Choroid plexus epithelial cell (primary cell): ENCODE results near the gene BGLAP.

Experiments used
- DNase-seq: peaks from one replicate; pipeline ENCODE4 v3.0.0-alpha.2; 2010; ENCODE audit warnings: low read depth
- H3K4me3 ChIP-seq: 2 replicates; pipeline ENCODE4 v1.5.1; 2011; ENCODE audit warnings: low read depth, mild to moderate bottlenecking, control low read depth, low read length, moderate library complexity
- TF ChIP-seq, protein P1 (sequence below): conservative IDR thresholded peaks from 2 replicates; pipeline ENCODE4 v1.5.1; 2011; ENCODE audit warnings: low read depth, mild to moderate bottlenecking, control low read depth, inconsistent platforms, low read length, moderate library complexity

The BGLAP gene

DNA sequence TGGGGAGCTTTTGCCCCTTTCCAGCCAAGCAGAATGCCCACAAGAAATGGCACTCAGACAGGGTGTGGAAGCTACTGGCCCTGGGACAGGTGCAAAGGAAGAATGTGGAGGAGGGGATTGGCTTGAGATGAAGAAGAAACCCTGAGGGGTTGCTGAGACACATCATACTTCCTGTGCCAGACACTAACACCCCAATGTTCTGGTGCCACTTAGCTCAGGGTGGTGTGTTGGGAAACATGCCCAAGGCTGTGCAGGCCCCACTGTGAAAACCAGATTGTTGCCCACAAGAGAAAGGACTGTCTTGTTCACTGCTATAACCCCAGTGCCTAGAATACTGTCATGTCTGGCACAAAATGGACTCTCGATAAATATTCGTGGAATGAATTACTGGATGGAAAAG lies 15.7 kb downstream of the BGLAP start:
- H3K4me3 ChIP-seq = no peak overlapping the region
- TF ChIP-seq, protein P1, sequence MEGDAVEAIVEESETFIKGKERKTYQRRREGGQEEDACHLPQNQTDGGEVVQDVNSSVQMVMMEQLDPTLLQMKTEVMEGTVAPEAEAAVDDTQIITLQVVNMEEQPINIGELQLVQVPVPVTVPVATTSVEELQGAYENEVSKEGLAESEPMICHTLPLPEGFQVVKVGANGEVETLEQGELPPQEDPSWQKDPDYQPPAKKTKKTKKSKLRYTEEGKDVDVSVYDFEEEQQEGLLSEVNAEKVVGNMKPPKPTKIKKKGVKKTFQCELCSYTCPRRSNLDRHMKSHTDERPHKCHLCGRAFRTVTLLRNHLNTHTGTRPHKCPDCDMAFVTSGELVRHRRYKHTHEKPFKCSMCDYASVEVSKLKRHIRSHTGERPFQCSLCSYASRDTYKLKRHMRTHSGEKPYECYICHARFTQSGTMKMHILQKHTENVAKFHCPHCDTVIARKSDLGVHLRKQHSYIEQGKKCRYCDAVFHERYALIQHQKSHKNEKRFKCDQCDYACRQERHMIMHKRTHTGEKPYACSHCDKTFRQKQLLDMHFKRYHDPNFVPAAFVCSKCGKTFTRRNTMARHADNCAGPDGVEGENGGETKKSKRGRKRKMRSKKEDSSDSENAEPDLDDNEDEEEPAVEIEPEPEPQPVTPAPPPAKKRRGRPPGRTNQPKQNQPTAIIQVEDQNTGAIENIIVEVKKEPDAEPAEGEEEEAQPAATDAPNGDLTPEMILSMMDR = no peak
- no peak for DNase-seq

DNA sequence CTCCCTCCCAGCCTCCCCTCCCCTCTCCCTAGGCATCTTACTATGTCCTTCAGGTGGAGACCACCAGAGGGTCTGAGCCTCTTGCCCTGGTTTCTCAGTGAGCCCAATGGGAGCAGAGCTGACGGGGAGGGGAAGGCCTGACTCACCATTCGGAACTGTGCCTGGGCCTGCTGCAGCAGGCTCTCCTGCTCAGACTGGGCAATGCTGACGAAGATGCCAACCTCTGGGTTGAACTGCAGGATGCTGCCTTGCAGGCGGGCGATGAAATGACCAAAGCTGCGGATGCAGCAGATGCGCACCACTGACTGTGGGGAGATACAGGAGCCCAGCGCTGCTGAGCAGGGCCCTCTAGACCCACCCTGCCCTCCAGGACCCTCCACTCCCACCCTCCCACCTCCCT lies 16.9 kb downstream of the BGLAP start:
- TF ChIP-seq, protein P1 = no peak
- H3K4me3 ChIP-seq = no peak overlapping the region
- DNase-seq = no peak

DNA sequence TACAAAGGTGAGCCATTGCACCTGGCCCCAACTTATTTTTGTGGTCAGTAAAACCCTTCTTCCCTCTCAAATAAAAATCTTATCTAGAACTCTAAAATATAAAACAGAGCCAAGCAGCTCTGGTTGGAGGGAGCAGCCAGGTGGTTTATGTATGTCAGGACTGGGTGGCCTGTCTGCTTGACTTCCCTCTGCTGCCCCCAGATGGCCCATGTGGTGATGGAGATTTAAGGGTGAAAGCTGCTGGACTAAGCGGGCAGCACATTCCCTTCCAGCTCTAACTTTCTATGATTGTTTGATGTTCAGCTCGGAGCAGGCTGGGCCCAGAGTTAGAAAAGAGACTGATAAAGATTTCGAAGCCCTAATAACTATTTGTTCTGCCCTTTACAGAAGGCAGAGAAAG lies 17.8 kb downstream of the BGLAP start:
- TF ChIP-seq, protein P1 = peak; percentile 37
- DNase-seq = peak; percentile 34
- H3K4me3 ChIP-seq = no peak overlapping the region

DNA sequence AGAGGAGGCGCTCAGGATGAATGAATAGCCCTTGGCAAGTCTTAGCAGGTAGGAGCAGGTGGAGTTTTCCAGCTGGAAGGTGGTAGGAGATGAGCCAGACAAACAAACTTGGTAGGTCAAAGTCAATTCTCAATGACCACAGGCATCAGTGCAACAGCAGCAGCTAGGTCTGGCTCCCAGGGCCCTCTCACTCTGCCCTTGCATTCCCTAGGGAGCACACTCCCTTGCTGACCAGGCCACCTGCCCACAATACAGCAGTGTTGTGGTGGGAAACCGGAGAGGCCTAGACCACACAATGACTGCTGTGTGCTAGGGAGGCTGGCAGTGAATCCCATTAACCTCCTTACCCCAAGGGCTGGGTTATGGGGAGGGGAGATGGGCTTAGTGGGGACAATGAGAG lies 18.9 kb downstream of the BGLAP start:
- TF ChIP-seq, protein P1 = no peak
- no peak overlapping the region for H3K4me3 ChIP-seq
- DNase-seq = no peak

DNA sequence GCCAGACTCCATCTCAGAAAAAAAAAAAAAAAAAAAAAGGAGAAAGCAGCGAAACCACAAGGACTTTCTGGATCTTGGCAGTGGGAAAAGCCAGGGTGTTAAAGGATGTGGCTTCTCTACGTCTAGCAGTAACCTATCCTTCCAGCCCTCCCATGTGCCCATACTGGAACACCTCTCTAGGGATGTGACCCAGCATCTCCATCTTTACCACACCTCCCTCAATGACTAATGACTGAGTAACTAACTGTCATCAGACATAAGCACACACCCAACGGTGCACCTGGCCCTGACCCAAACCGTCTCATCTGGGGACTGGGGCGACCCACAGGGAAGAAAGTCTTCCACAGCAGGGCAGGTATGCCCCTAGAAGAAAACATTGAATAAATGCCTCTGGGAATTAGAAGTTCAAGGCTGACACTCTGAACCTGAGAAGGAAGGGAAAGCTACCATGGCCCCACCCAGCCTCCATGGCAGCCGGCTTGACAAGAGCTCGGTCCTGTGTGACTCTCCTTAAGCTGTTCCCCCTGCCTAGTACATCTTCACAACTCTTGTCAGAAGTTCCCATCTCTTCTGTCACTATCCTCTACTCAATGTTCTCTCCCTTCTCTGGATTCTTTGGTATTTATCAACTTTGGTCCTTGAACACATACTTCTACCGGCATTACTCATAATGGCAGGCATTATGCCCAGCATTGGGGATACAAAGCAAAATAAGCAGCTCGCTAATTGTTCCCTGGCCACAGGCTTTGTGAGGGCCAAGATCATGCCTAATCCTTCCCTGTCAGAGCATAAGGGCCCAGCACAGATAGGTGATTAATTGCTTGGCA lies 20.7 kb downstream of the BGLAP start:
- TF ChIP-seq, protein P1 = no peak

DNA sequence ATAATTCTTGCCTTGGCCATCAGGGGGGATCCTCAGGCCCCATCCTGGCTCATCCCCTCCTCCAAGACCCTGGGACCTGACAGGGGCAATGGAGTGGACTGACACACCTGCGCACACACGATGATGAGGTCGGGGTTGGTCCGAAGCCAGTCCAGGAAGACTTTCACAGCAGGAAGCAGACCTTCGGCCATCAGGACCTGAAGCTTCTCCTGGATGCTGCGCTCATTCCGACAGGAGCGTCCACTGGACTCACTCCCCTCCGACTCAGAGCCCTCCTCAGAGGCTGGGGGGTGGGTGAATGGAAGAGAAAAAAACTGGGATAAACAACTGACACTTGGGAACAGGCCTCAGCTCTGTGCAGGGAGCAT lies 21.3 kb downstream of the BGLAP start:
- no peak overlapping the region for H3K4me3 ChIP-seq
- DNase-seq = no peak
- TF ChIP-seq, protein P1 = no peak

More for the DNA sequence above, 20.7 kb downstream of the BGLAP start:
- DNase-seq = peak; percentile 64
- no peak overlapping the region for H3K4me3 ChIP-seq

DNA sequence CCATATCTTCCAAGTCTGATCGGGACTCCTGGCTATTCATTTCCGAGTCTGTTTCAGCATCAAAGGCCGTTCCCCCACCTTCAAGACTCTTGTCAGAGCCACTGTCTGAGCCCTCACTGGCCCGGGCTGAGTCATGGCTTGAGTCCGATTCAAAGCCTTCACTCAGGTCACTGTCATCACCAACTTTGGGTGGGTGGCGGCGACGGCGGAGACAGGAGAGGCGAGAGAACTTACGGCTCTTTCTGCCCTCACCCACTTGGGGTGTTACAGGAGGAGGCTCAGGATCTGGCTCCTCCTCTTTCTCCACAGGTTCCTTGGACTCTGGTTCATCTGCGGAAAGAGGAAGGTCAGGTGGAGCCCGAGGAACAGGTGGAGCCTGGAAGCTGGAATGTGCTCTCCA lies 24.1 kb downstream of the BGLAP start:
- TF ChIP-seq, protein P1 = no peak
- no peak overlapping the region for H3K4me3 ChIP-seq
- DNase-seq = no peak
